ENCODE measurements around the gene HES4. TPM values are rescaled to one million over a fixed set of nuclear protein-coding genes. Genes with fewer than 3 reads are reported as not detected.

HES4 gene
- total and polyA plus RNA-seq, 2 of the 13 experiments (the other 11 are each of a cell fraction or from before 2014, with no cell fraction given) = 8.8 to 10.6 TPM

DNA sequence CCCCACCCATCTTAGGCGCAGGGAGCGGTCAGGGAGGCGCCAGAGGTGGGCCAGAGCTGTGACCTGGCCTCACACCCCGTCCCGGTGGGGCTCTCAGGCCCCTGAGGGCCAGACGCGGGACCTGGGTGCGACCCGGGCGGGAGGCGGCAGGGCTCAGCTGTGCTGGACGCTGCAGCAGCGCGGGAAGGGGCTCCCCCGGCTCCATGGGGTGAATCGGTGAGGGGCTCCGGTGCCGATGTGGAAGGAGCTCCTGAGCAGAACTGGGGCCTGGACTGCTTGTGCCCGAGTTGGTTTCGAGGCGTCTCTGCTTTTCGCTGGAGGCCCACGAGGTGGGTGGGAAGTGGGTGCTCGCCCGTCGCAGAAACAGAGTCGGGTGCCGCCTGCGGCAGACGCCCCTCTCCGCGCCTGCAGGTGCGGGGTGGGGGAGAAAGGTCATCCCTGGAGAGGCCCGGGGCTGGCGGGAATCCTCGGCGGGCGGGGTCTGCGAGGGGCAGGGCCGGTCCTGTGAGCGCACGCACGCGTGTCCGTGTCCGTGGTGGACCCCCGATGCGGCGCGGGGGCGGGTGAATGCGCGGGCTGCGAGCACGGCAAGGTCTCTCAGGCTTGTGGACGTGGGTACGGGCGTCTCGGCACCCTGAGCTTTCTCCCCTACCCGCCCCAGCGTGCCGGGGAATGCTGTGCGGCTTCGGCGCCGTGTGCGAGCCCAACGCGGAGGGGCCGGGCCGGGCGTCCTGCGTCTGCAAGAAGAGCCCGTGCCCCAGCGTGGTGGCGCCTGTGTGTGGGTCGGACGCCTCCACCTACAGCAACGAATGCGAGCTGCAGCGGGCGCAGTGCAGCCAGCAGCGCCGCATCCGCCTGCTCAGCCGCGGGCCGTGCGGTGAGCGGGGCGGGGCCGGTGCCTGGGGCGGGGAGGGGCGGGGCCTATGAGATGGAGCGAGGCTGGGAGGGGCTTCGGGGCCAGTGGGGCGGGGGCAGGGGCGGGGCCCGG lies 40.4 kb upstream of the HES4 start:
- no TSS peak for BruUV-seq (replicated peaks)
- ChIA-PET POLR2A (no interaction called here), CTCF (ENCODE audit: low intra/inter-chr PET ratio, low total read pairs) (no interaction called here)
- Histone ChIP-seq H3K27me3 (ENCODE audit: control insufficient read depth in 1 of 2, insufficient read depth in 2 of 2, low read length in 2 of 2) (no peaks in the 10 kb centered on the region), H3K4me3 (replicated peaks in 1 of 3; ENCODE audit: insufficient read depth in 1 of 3, low read depth in 2 of 3, low read length in 3 of 3) (no peak overlapping the region), H3K36me3 (replicated peaks in 1 of 2; ENCODE audit: control insufficient read depth in 1 of 2, insufficient read depth in 2 of 2, low read length in 2 of 2) (peaks cover 29 to 51% of the 10 kb centered on the region in 2 experiments; a peak in 4 of 5 replicates), H4K20me1 (ENCODE audit: insufficient read depth, low read length) (peaks cover 10% of the 10 kb centered on the region; the same call in 1 of the 2 replicates), H3K79me2 (ENCODE audit: insufficient read depth, low read length) (peaks cover 11% of the 10 kb centered on the region), H3K4me1 (ENCODE audit: insufficient read depth, low read length) (peaks cover 32% of the 10 kb centered on the region), H3K27ac (ENCODE audit: extremely low read length, insufficient read depth, low read length) (no peak overlapping the region), H2AFZ (ENCODE audit: low read length) (no peak overlapping the region), H3K9me3 (ENCODE audit: low read length) (no peaks in the 10 kb centered on the region), H3K9ac (ENCODE audit: insufficient read depth, low read depth, low read length) (no peak overlapping the region), H3K4me2 (ENCODE audit: low read depth, low read length) (no peak overlapping the region)
- DNase-seq (ENCODE audit: low spot score) (no peak), FAIRE-seq (no peak), ATAC-seq (no peak)
- in situ Hi-C loops (cut with HindIII; ENCODE audit: extremely low pct_ligation_motif_present, low pct_unique_long_range_greater_than_20kb) (no loop called here), intact Hi-C loops (cut with micrococcal nuclease; ENCODE audit: unreplicated experiment) (no loop called here)
- WGBS (ENCODE audit: low lambda C conversion rate) = 98% methylated on average over 71 of the region's 99 CpGs
- TF ChIP-seq RBFOX2 (IDR thresholded peaks at IDR 0.05; ENCODE audit: low read depth, low read length) (peak; percentile 44), YY1 (IDR thresholded peaks at IDR 0.05; ENCODE audit: insufficient read depth, insufficient replicate concordance, low read depth, low read length) (no peak), DNMT3B (CRISPR knock-in tag; conservative IDR thresholded peaks at IDR 0.05) (no peak), AGO2 (optimal IDR thresholded peaks at IDR 0.05; ENCODE audit: low read depth, low read length) (peak; percentile 44)

DNA sequence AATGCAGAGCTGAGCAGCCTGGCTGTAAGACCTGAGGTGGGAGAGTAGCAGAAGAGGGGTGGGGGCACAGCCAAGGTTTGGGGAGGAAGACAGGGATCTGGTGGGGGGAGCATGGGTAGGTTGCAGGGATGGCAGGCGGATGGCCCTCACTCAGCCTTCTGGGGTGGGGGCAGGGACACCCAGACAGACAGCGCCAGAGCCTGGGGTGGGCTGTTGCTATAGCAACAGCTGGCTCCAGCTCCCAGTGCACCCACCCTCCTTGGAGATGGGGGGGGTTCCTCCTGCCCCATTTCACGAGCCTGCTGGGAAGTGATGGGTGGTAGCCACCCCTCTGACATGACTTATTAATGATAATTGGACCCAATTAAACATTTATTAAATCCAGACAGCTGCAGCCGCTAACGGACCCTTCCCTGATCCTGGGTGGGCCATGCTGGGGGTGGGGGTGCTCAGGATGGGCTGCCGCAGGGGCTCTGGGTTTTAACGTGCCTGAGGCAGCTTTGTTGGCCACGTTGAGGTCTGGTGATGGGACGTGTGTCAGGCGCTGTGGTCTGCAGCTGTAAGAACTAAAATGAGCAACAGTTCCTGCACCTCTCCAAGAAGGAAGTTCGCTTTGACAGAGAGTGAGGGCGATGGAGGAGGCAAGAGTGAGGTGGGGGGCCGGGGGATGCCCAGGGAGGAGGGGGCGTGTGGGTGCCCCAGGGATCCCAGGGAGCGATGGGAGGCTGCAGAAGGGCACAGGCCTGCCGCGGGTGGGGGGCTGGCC lies 39.4 kb upstream of the HES4 start:
- CTCF ChIA-PET (ENCODE audit: low intra/inter-chr PET ratio, low total read pairs) = no interaction called here
- H3K4me3 ChIP-seq (replicated peaks in 1 of 3; ENCODE audit: insufficient read depth in 1 of 3, low read depth in 2 of 3, low read length in 3 of 3) = no peak overlapping the region
- in situ Hi-C loops (cut with HindIII; ENCODE audit: extremely low pct_ligation_motif_present, low pct_unique_long_range_greater_than_20kb) (no loop called here), intact Hi-C loops (cut with micrococcal nuclease; ENCODE audit: unreplicated experiment) (no loop called here)
- no peak overlapping the region for H3K4me2 ChIP-seq (ENCODE audit: low read depth, low read length)
- no TSS peak for BruUV-seq (replicated peaks)
- no peaks in the 10 kb centered on the region for H3K27me3 ChIP-seq (ENCODE audit: control insufficient read depth in 1 of 2, insufficient read depth in 2 of 2, low read length in 2 of 2)
- FAIRE-seq (no peak), ATAC-seq (no peak), DNase-seq (ENCODE audit: low spot score) (no peak)
- H2AFZ ChIP-seq (ENCODE audit: low read length) = no peak overlapping the region
- 91% methylated on average over 16 of the region's 17 CpGs for WGBS (ENCODE audit: low lambda C conversion rate)
- TF ChIP-seq, protein P1, sequence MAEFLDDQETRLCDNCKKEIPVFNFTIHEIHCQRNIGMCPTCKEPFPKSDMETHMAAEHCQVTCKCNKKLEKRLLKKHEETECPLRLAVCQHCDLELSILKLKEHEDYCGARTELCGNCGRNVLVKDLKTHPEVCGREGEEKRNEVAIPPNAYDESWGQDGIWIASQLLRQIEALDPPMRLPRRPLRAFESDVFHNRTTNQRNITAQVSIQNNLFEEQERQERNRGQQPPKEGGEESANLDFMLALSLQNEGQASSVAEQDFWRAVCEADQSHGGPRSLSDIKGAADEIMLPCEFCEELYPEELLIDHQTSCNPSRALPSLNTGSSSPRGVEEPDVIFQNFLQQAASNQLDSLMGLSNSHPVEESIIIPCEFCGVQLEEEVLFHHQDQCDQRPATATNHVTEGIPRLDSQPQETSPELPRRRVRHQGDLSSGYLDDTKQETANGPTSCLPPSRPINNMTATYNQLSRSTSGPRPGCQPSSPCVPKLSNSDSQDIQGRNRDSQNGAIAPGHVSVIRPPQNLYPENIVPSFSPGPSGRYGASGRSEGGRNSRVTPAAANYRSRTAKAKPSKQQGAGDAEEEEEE (CRISPR knock-in tag; IDR thresholded peaks at IDR 0.05; ENCODE audit: borderline replicate concordance) = no peak
- peak; percentile 26; the same call in 1 of the 2 replicates for TF ChIP-seq RFX1 (IDR thresholded peaks at IDR 0.05)
- TF ChIP-seq MED13 (CRISPR knock-in tag; IDR thresholded peaks at IDR 0.05) = no peak
- H3K9me3 ChIP-seq (ENCODE audit: low read length) = no peaks in the 10 kb centered on the region
- H4K20me1 ChIP-seq (ENCODE audit: insufficient read depth, low read length) = peaks cover 10% of the 10 kb centered on the region; the same call in 1 of the 2 replicates
- H3K36me3 ChIP-seq (replicated peaks in 1 of 2; ENCODE audit: control insufficient read depth in 1 of 2, insufficient read depth in 2 of 2, low read length in 2 of 2) = peaks cover 27 to 45% of the 10 kb centered on the region in 2 experiments; a peak in 4 of 5 replicates
- peaks cover 11% of the 10 kb centered on the region for H3K79me2 ChIP-seq (ENCODE audit: insufficient read depth, low read length)
- peaks cover 32% of the 10 kb centered on the region for H3K4me1 ChIP-seq (ENCODE audit: insufficient read depth, low read length)
- H3K9ac ChIP-seq (ENCODE audit: insufficient read depth, low read depth, low read length) = no peak overlapping the region
- H3K27ac ChIP-seq (ENCODE audit: extremely low read length, insufficient read depth, low read length) = no peak overlapping the region
- POLR2A ChIA-PET = no interaction called here

All from HepG2 (cell line).